Lung (tissue), 12 donors: ENCODE data around the gene EDA. TPM values are rescaled to one million over a fixed set of nuclear protein-coding genes. Genes with fewer than 3 reads are reported as not detected.

Experiments
- ATAC-seq: fragments of 200-7000 bp; cut with Tn5 transposase; one replicate; pipeline ENCODE4 v1.9.1; 2020; ENCODE audit warnings: moderate number of reproducible peaks; ENCODE audit not compliant: insufficient read depth, low FRiP score
- DNase-seq, 3 donors: peaks; one replicate each; pipeline ENCODE4 v3.0.0-alpha.2; 2013 to 2017
- H3K27ac ChIP-seq, 2 donors: one replicate each; pipeline ENCODE4 v1.5.1; 2013; ENCODE audit warnings: mild to moderate bottlenecking in 2 of 2, moderate library complexity in 2 of 2, control low read depth in 1 of 2, inconsistent platforms in 1 of 2, low read depth in 1 of 2, low read length in 1 of 2
- H3K27me3 ChIP-seq, 3 donors: one replicate each; pipeline ENCODE4 v1.5.1; 2013; ENCODE audit warnings: low read length in 2 of 3; ENCODE audit not compliant: control insufficient read depth in 3 of 3, insufficient read depth in 3 of 3
- H3K36me3 ChIP-seq, 4 donors: one replicate each; pipeline ENCODE4 v1.5.1; 2013; ENCODE audit warnings: low read length in 4 of 4, mild to moderate bottlenecking in 1 of 4, moderate library complexity in 1 of 4; ENCODE audit not compliant: control insufficient read depth in 4 of 4, insufficient read depth in 4 of 4
- H3K4me1 ChIP-seq, 5 donors: one replicate each; pipeline ENCODE4 v1.5.1; 2013; ENCODE audit warnings: low read length in 5 of 5, mild to moderate bottlenecking in 2 of 5, moderate library complexity in 1 of 5; ENCODE audit not compliant: control insufficient read depth in 5 of 5, insufficient read depth in 5 of 5
- H3K4me3 ChIP-seq: one replicate; pipeline ENCODE4 v1.5.1; 2013; ENCODE audit warnings: mild to moderate bottlenecking, control low read depth, moderate library complexity
- H3K9ac ChIP-seq, 2 donors: one replicate each; pipeline ENCODE4 v1.5.1; 2013; ENCODE audit warnings: low read length in 2 of 2, control low read depth in 1 of 2; ENCODE audit not compliant: insufficient read depth in 1 of 2
- H3K9me3 ChIP-seq, 4 donors: one replicate each; pipeline ENCODE4 v1.5.1; 2013; ENCODE audit warnings: low read length in 3 of 4, mild to moderate bottlenecking in 1 of 4, moderate library complexity in 1 of 4; ENCODE audit not compliant: control insufficient read depth in 4 of 4, insufficient read depth in 3 of 4
- WGBS, 2 donors: extraction: QIAGEN DNeasy Blood & Tissue Kit; methylation state at CpG; one replicate each; pipeline ENCODE4 v1.1.7; 2013; 5-methylcytosine and 5-hydroxymethylcytosine counted together
- polyA plus RNA-seq, 2 donors: library from polyadenylated mRNA; stranded (reverse); fragments of 200-250 nt; gene quantifications; one replicate each; pipeline ENCODE4 v1.2.1, GENCODE V29; 2013
- total RNA-seq, 2 donors: library from RNA; depleted of rRNA in 1 of 2; stranded (reverse); fragments of >200 nt in 1 of 2; gene quantifications; one replicate each; pipeline ENCODE4 v1.2.1, GENCODE V29; 2014 to 2021
- TF ChIP-seq, protein P1 (sequence below): IDR thresholded peaks from 2 replicates; pipeline ENCODE4 v1.5.1; 2012; ENCODE audit warnings: mild to moderate bottlenecking; ENCODE audit errors: control extremely low read depth, extremely low read depth
- donor health status: control.
- donor health status: control.
- donor health status: Bipolar disorder and iron deficiency.
- donor health status: healthy.
- donor health status: DM: yes; HTN: yes; CAD: no.

Gene EDA
- total and polyA plus RNA-seq, 4 donors = 0.93 to 7.9 (median 3.1) TPM

DNA sequence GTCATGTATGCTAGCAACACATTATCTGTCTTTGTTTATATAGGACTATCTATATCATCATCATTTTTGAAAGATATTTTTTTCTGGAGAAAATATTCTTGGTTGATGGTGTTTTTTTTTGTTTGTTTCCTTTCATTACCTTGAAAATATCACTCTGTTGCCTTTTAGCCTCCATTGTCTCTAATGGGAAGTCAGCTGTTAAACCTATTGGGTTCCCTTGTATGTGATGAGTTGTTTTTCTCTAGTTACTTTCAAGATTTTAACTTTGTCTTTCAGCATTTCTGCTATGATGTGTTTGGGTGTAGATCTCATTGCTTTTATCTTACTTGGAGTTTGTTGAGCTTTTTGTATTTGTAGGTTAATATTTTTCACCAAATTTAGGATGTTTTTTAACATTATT, 124.4 kb downstream of the EDA start:
- ATAC-seq (no peak), DNase-seq (no peak)
- no peak overlapping the region for H3K27ac ChIP-seq
- H3K4me3 ChIP-seq = no peak overlapping the region
- TF ChIP-seq, protein P1, sequence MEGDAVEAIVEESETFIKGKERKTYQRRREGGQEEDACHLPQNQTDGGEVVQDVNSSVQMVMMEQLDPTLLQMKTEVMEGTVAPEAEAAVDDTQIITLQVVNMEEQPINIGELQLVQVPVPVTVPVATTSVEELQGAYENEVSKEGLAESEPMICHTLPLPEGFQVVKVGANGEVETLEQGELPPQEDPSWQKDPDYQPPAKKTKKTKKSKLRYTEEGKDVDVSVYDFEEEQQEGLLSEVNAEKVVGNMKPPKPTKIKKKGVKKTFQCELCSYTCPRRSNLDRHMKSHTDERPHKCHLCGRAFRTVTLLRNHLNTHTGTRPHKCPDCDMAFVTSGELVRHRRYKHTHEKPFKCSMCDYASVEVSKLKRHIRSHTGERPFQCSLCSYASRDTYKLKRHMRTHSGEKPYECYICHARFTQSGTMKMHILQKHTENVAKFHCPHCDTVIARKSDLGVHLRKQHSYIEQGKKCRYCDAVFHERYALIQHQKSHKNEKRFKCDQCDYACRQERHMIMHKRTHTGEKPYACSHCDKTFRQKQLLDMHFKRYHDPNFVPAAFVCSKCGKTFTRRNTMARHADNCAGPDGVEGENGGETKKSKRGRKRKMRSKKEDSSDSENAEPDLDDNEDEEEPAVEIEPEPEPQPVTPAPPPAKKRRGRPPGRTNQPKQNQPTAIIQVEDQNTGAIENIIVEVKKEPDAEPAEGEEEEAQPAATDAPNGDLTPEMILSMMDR = no peak
- H3K36me3 ChIP-seq = no peaks in the 10 kb centered on the region
- H3K27me3 ChIP-seq = no peaks in the 10 kb centered on the region
- H3K9ac ChIP-seq = no peak overlapping the region
- peaks cover 0 to 6% (median 2%) of the 10 kb centered on the region in 4 donors for H3K9me3 ChIP-seq
- no peaks in the 10 kb centered on the region for H3K4me1 ChIP-seq

DNA sequence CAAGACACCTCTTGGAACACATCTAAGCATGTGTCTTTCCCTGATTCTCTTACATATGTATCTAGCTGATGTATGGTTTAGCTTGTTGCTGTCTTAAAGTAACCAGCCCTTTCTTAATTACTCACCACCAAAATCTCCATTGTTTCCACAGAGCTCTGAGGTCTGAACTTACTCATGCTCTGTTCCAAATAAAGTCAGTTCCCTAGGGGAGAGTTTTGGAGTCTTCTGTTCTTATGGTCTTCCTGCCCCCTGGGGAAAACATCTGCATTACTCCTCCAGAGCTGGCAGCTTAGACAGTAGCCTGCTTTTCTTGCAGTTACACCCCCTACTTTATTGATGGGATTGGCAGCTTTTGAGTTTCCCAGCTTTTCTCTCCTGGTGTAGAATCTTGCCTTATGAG, 125.8 kb downstream of the EDA start:
- TF ChIP-seq, protein P1 = no peak
- Histone ChIP-seq H3K36me3 (no peaks in the 10 kb centered on the region), H3K4me1 (no peaks in the 10 kb centered on the region), H3K4me3 (no peak overlapping the region), H3K9me3 (peaks cover 0 to 6% (median 2%) of the 10 kb centered on the region in 4 donors), H3K27ac (no peak overlapping the region), H3K9ac (no peak overlapping the region), H3K27me3 (no peaks in the 10 kb centered on the region)
- DNase-seq = no peak
- no peak for ATAC-seq

DNA sequence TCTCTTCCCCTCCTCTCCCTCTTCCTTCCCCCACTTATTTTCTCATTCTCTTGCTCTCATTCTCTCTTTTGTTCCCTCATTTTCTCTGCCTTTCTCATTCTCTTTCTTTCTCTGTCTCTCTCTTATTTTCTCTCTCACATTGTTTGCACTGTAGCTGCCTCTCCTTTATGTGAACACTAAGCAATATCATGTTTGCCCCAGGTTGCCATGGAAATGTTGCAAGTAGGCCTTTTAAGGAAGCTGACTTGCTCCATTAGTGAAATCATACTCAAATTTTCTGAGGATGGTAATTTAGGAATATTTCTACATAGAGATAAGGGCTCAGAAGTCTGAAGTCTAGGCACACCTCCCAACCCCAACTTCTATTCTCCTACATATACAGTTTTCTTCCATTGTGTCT, 130.1 kb downstream of the EDA start:
- DNase-seq = no peak
- H3K27ac ChIP-seq = no peak overlapping the region
- peaks cover 0 to 6% (median 3%) of the 10 kb centered on the region in 4 donors for H3K9me3 ChIP-seq
- no peaks in the 10 kb centered on the region for H3K4me1 ChIP-seq
- H3K4me3 ChIP-seq = no peak overlapping the region
- no peaks in the 10 kb centered on the region for H3K36me3 ChIP-seq
- H3K27me3 ChIP-seq = no peaks in the 10 kb centered on the region
- no peak overlapping the region for H3K9ac ChIP-seq
- TF ChIP-seq, protein P1 = no peak
- no peak for ATAC-seq

DNA sequence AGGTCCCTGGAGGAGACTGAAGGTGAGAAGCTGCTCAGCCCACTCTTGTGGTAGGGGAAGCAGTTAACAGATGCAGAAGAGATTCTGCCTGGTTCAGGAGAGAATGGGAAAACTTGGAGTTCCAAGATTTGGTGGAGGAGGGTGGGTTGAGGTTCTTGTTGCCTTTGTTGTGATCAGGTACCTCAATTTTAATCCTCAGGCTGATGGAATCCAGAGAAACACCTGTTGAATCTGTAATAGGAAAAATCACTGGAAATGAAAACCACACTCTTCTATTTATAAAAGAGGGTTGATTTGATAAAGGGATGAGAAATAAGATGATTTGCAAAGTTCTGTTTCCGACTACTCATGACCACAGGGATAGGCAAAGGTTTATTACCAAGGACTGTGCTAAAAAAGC, 132.1 kb downstream of the EDA start:
- no peaks in the 10 kb centered on the region for H3K27me3 ChIP-seq
- H3K36me3 ChIP-seq = no peaks in the 10 kb centered on the region
- no peak overlapping the region for H3K9ac ChIP-seq
- H3K4me3 ChIP-seq = no peak overlapping the region
- TF ChIP-seq, protein P1 = no peak
- H3K27ac ChIP-seq = no peak overlapping the region
- WGBS, 2 donors = 74 to 95% methylated on average over 1 of the region's 1 CpG
- H3K4me1 ChIP-seq = no peaks in the 10 kb centered on the region
- ATAC-seq = no peak
- DNase-seq = no peak
- peaks cover 0 to 2% (median 0%) of the 10 kb centered on the region in 4 donors for H3K9me3 ChIP-seq
